Eye (tissue), 1 donor: ENCODE results near the gene CILP2.
A peak's percentile ranks its signal among the peaks of the same experiment; 100 is the strongest.

ENCODE experiments used
- DNase-seq: peaks from one replicate; pipeline ENCODE4 v3.0.0-alpha.2; 2015

The CILP2 gene

DNA sequence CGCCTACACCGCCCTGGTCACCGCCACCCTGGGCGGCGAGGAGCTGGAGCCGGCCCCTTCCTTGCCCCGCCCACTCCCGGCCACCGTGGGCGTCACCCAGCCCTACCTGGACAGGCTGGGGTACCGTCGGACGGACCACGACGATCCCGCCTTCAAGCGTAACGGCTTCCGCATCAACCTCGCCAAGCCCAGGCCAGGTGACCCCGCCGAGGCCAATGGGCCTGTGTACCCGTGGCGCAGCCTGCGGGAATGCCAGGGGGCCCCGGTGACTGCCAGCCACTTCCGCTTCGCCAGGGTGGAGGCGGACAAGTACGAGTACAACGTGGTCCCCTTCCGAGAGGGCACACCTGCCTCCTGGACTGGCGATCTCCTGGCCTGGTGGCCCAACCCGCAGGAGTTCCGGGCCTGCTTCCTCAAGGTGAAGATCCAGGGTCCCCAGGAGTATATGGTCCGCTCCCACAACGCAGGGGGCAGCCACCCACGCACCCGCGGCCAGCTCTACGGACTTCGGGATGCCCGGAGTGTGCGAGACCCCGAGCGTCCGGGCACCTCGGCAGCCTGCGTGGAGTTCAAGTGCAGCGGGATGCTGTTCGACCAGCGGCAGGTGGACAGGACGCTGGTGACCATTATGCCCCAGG is 7.0 kb downstream of the CILP2 start:
- DNase-seq, result no peak

DNA sequence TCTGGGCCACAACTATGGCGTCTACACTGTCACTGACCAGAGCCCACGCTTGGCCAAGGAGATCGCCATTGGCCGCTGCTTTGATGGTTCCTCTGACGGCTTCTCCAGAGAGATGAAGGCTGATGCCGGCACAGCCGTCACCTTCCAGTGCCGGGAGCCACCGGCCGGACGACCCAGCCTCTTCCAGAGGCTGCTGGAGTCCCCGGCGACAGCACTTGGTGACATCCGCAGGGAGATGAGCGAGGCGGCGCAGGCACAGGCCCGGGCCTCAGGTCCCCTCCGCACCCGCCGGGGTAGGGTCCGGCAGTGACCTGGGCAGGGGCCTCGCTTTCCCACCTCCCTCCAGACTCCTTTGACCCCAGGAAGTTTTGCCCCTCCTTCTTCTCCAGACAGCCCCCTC is 7.6 kb downstream of the CILP2 start:
- DNase-seq, result no peak

- no peak for DNase-seq
These were observed 8.7 kb downstream of the CILP2 start for GRCh38 chr19:19546751-19547162.

DNA sequence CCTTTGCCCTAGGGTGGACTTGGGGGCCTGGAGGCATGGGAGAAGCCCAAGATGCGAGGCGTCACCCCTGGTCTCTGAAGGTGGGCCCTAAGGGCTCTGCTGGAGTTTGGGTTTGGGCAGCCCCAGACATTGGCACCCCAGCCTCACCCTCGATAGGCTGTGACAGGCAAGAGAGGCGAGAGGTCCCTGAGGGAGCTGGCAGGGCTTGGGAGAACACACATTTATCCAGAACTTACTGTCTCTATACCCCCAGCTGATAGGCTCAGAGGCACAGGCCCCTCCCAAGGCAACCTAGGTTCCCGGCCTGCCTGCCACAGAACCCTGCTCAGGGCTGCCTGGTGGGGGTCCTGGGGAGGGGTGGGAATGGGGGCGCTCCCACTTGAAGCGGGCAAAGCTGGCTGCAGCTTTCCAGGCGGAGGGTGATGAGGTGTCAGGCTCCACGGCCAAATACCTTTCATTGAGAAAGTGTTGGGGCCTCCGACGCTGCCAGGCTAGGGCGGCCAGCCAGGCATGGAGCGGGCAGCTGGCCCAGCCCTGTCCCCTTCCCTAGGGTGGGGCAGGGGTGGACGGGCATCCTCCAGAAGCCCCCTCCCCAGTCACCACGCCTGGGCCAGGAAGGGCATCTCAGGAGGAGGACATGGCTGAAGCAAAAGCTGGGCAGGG is 9.7 kb downstream of the CILP2 start:
- DNase-seq, result no peak

- DNase-seq, result no peak
These were observed 11.1 kb downstream of the CILP2 start for GRCh38 chr19:19548915-19549759.

DNA sequence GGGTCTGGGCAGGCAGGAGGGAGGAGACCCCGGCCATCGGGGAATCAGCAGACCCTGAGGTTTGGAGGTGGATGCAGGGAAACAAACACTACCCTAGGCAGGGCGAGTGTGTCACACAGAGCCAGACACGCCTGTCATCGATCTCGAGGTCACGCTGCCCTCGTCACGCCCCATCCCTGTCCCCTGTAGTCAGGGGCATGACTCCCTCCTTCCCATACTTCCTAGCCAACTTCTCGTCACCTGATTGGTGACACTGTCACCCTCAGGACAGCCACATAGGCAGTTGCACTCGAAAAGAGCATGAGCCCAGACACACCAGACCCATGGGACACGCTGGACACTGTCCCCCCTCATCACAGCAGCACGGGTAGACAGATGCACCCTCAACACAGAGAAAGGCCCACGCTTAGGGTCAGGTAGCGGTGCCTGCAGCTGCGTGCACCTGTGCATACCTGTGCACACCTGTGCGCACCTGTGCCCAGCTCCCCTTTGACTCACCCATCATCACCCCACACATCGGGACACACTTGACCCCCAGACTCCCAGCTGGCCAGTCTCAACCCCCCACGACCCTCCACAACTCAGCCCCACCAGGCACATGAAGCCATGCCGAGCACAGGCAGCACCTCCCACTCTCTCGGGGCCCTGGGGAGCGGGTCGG is 11.9 kb downstream of the CILP2 start:
- no peak for DNase-seq

DNA sequence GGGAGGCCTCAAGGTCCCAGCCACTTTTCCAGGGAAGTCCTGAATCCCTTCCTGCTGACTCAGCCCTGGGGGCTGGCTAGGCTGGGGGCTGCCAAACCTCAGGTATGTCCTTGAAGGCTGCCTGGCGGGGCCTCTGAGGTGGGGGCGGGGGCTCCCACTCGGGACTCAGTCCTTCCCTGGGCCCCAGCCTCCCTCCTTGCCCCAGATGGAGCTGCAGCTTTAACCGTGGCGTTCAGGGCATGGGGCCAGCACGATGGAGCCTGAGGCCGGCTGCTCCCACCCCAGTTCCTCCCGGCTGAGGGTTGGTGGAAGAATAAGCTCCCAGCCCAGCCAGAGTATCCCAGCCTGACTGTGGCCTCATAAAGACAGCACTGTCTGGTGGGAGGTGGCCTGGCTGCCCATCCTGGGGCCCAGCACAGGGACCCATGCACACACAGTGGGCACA is 12.4 kb downstream of the CILP2 start:
- DNase-seq, result no peak

DNA sequence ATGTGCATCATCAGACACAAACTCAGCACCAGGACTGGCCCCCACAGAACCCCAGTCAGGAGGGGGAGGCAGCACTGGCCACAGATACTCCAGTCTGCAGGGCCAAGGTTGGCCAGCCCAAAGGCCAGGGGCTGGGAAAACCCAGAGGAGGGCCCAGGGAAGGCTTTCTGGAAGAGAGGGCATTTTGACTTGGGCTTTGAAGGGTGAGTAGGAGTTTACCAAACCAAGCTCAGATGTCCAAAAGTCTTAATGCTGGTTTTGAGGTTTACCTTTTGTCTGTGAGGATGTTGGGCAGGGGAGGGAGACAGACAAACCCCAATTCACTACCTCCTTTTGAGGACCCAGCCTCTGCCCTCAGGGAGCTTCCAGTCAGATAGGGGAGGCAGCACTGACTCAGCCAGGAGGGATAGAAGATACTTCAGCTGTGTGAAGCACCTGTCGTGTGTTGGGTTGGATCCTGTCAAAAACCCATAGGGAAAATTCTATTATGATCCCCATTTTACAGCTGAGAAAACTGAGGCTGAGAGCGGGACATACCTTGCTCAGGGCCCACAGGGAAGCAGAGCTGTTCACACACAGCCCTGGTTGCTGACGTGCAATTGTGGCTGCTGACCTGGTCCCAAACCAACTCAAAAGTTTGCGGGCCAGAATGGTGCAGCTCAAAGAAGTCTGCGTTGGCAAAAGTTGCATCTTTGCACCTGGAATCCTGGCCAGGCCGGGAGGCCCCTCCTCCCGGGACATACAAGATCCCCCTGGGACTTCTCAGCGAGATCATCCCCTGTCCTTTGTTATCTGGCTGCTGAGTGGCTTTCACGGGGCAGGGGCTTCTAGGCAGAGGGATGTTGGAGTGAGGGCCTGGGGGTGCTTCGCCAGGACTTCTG is 13.1 kb downstream of the CILP2 start:
- no peak for DNase-seq

DNA sequence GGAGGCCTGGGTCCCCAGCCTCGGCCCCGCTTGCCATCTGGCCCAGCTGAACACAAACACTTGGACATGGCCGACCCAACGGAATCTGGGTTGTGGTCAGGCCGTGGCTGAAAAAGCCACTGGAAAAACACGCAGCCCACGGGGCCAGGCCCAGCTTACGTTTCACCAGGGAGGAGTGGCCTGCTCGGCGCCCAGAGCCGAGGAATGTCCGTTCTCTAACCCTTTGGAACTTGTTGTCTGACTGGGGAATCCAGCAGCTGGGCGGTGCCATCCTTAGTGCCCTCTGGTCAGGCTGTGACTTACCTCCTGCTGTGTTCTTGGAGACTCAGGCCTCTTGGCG is 13.8 kb downstream of the CILP2 start:
- no peak for DNase-seq

- peak; percentile 24 for DNase-seq
These were observed 14.7 kb downstream of the CILP2 start for GRCh38 chr19:19552798-19553197.

- no peak for DNase-seq
These were observed 15.6 kb downstream of the CILP2 start for GRCh38 chr19:19553670-19554069.

GRCh38 chr19:19554074-19555023 is 16.3 kb downstream of the CILP2 start:
- peak; percentile 50 for DNase-seq

GRCh38 chr19:19558055-19558454 is 20.0 kb downstream of the CILP2 start:
- DNase-seq, result no peak

DNA sequence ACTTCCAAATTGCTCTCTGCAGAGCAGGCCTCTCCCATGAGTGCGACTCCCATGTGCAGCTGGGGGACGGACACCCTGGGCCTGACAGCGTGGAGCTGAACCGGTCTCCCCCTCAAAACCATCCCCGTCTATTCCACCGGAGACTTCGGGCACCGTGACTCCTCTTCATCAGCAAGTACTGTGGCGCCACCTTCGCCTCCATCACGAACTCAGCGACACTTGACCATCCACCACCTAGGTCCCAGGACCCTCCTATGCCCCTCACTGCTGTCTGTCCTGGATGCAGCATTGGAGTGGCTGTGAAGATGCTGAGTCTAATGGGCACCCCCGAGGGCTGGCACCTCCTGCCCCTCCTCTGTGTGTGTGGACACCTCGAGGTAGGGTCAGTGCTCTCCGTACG is 20.6 kb downstream of the CILP2 start:
- DNase-seq, result no peak

DNA sequence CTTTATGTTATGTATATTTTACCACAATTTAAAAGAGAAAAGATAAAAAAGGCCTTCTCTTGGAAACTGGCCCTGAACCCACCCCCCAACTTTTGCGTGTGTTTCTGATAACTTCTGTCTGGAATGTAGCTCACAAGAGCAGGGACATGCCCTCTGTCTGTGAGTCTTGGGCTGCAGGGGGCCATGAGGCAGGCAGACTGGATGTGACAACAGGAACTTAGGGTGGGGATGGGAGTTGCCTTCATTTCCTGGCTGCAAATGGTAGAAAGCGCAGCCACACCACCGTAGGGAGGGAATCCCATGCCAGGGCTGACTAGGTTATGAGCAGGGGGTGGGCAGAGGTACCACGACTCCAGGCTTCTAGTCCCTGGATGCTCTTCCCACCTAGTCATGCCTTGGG is 21.9 kb downstream of the CILP2 start:
- no peak for DNase-seq

GRCh38 chr19:19561946-19562664 is 24.0 kb downstream of the CILP2 start:
- no peak for DNase-seq

DNA sequence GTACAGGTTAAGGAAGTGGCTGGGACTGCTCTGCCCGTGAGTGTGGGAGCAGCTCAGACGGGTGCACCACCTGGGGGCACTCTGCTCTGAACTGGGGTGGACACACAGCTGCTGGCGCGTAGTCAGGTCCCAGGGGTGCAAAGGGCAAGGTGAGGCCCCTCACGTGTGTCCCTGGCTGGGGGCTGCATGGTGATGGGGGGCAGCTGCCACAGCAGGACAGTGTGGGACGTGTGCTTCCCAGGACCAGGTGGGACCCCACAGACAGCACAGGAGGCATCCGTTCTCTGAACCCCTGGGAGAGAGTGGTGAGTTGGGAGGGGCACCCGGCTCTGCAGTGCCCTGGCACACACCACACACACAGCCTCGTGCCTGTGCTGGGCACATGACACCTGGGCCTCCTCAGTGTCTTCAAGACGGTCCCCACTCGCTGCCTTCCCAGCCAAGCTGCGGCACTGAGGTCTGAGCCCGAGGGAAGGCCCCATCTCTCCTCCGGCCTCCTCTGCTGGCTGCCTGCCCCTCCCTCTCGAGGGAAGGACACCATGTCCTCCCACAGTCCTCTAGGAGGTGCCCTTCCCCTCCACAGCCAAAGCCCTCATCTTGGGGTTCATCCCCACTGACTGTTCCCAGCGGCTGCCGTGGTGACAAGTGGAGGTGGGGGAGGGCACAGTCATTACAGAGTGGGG is 24.7 kb downstream of the CILP2 start:
- no peak for DNase-seq

DNA sequence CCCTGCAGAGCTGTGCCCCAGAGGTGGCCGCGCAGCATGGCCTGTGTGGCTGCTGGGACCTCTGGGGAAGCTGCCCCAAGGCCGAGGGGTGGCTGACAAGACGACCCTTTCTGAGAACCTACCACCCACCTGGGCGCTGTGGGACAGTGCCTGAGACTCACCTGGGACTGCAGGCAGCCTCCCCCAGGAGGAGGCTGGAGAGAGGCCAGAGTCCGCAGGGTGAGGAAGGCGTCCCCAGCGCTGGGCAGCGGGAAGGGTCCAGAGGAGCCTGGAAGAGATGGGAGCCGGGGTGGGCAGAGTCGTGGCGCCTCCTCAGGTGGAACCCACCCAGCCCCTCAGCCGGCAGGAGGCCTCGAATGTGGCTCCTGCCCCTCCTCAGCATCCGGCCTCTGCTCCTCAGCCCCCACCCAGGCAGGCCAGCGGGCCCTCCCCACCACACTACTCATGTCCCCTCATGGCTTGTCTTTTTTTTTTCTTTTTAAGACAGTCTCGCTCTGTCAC is 25.3 kb downstream of the CILP2 start:
- DNase-seq, result no peak

DNA sequence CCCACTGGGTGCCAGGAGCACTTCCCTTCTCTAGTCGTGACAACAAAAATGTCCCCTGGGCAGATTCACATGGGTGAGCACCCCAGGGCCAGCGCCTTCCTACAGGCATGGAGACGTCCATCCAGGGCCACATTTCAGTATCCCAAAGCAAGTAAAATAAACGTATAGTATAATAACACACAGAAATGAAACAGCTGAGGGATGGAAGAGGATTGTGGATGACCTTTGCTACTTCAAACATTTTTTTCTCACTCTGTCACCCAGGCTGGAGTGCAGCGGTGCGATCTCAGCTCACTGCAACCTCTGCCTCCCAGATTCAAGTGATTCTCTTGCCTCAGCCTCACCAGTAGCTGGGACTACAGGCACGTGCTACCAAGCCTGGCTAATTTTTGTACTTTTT is 28.2 kb downstream of the CILP2 start:
- no peak for DNase-seq

GRCh38 chr19:19567391-19567790 is 29.3 kb downstream of the CILP2 start:
- DNase-seq, result no peak
